ENCODE measurements around the gene C1S.

Gene C1S

DNA sequence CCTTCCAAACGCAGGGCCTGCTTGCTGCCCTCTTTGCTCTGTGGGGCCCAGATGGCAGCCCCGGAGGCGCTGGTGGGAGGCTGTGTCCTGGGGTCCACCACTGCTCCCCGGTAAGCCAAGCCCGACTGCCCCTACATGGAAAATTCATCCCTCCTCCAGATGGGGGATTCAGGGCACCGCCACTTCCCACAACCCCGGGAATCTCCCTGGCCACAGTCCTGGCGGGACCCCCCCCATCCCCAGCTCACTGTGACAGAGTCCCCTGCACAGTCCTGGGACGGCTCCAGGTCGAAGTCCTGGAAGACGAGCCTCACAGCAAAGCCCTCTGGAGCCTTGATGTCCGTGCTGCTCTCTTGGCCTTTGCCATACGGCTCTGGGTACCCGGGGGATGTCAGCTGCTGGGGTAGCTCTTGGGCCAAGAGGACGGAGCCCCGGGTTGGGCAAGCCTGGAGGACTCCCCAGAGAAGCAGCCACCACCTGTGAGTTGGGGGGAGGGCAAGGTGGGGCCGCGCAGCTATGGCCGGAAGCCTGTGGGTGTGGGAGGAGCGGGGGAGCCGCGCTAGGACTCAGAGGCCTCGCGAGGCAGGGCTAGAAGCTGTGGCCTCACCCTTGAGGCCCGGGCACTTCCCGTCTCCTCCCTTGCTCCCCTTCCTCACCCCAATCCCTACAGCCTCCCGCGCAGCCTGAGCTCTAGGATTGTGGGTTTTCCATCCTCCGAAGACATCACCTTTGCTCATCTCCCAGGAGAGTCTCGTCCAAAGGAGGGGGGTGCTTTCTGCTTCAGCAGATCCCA, 47.7 kb downstream of the C1S start:
- H3K4me1 ChIP-seq (ENCODE audit: control insufficient read depth in 2 of 2, insufficient read depth in 2 of 2, low read length in 2 of 2) = peaks cover 9 to 10% of the 10 kb centered on the region in 2 donors
- peak overlapping the region; percentile 95 to 98 for H3K27ac ChIP-seq (ENCODE audit: low read depth in 2 of 2, low read length in 2 of 2)
- H3K4me3 ChIP-seq (ENCODE audit: low read length in 2 of 2) = peak overlapping the region; percentile 91 to 95
- no peaks in the 10 kb centered on the region for H3K27me3 ChIP-seq (ENCODE audit: control insufficient read depth in 2 of 2, insufficient read depth in 2 of 2, low read length in 2 of 2)
- H3K36me3 ChIP-seq (ENCODE audit: control insufficient read depth in 2 of 2, insufficient read depth in 2 of 2, low read length in 2 of 2) = peaks cover 0 to 3% of the 10 kb centered on the region in 2 donors
- no peaks in the 10 kb centered on the region for H3K9me3 ChIP-seq (ENCODE audit: control insufficient read depth in 2 of 2, low read length in 2 of 2)
- peak overlapping the region; percentile 82 to 97 for H3K9ac ChIP-seq (ENCODE audit: low read depth in 1 of 2, low read length in 2 of 2)

DNA sequence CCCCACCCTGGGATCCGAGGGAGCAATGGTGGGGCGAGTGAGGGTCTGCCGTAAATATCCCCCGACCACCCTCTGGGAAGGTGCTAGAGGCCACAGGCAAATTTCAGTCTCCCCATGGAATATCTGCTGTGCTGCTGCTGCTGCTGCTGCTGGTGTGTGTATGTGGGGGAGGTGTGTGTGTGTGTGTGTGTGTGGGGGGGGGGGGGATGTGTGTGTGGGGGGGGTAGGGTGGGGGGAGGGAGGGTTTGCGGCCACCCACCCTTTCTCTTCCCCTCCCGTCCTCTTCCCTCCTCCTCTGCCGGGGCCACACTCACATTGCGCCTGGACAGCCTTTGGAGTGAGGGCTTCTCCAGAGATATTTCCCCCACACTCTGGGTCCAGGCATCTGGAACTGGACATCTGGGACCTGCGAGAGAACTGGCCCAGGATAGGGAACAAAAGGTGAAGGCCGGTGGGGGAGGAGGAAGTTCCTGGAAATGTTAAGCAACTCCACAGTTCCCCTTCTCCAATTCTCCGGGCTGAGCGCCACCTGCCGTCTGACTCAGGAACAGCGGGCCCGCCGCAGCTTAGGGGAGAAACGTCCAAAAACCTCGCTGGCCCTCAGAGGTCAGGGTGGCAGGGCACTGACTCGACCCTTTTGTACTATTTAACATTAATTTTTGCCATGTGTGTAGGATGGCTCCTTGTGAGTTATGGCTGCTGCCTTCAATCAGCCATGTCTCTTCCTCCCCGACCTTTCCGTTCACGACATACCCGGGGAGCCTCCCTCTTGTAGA, 48.5 kb downstream of the C1S start, which contains the start of gene C1RL:
Gene C1RL (minus strand): TSS at position 419 of the 776 bp plus-strand sequence. CDS start 34 bp downstream, at position 385.
- H3K4me1 ChIP-seq (ENCODE audit: control insufficient read depth in 2 of 2, insufficient read depth in 2 of 2, low read length in 2 of 2) = peaks cover 9 to 10% of the 10 kb centered on the region in 2 donors
- no peaks in the 10 kb centered on the region for H3K9me3 ChIP-seq (ENCODE audit: control insufficient read depth in 2 of 2, low read length in 2 of 2)
- H3K9ac ChIP-seq (ENCODE audit: low read depth in 1 of 2, low read length in 2 of 2) = peak within 1 kb of the TSS; percentile 82 to 97
- no peaks in the 10 kb centered on the region for H3K27me3 ChIP-seq (ENCODE audit: control insufficient read depth in 2 of 2, insufficient read depth in 2 of 2, low read length in 2 of 2)
- peak within 1 kb of the TSS; percentile 91 to 95 for H3K4me3 ChIP-seq (ENCODE audit: low read length in 2 of 2)
- H3K36me3 ChIP-seq (ENCODE audit: control insufficient read depth in 2 of 2, insufficient read depth in 2 of 2, low read length in 2 of 2) = peaks cover 0 to 3% of the 10 kb centered on the region in 2 donors
- peak within 1 kb of the TSS; percentile 95 to 98 for H3K27ac ChIP-seq (ENCODE audit: low read depth in 2 of 2, low read length in 2 of 2)

DNA sequence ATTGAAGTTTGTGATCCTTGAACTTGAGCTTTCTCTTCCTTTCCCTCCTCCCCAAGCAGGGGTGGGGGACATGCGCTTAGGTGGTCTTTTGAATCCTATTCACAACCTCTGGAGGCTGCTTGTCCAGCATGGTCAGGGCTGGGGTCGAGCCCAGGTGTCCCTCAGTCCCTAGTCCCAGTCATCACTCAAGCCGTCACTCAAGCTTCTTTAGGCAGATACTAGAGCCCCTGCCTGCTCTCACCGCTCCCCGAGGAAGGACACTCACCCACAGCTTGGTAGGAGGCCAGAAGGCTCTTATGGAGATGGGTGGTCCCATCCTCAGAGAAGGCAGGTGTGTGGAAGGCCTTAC, 49.0 kb downstream of the C1S start:
- Histone ChIP-seq H3K4me1 (ENCODE audit: control insufficient read depth in 2 of 2, insufficient read depth in 2 of 2, low read length in 2 of 2) (peaks cover 9 to 10% of the 10 kb centered on the region in 2 donors), H3K27ac (ENCODE audit: low read depth in 2 of 2, low read length in 2 of 2) (peak overlapping the region in 1 of 2 donors; percentile 98), H3K36me3 (ENCODE audit: control insufficient read depth in 2 of 2, insufficient read depth in 2 of 2, low read length in 2 of 2) (peaks cover 0 to 3% of the 10 kb centered on the region in 2 donors), H3K4me3 (ENCODE audit: low read length in 2 of 2) (peak overlapping the region; percentile 91 to 95), H3K27me3 (ENCODE audit: control insufficient read depth in 2 of 2, insufficient read depth in 2 of 2, low read length in 2 of 2) (no peaks in the 10 kb centered on the region), H3K9me3 (ENCODE audit: control insufficient read depth in 2 of 2, low read length in 2 of 2) (no peaks in the 10 kb centered on the region), H3K9ac (ENCODE audit: low read depth in 1 of 2, low read length in 2 of 2) (peak overlapping the region; percentile 75 to 82)

- Histone ChIP-seq H3K9me3 (ENCODE audit: control insufficient read depth in 2 of 2, low read length in 2 of 2) (no peaks in the 10 kb centered on the region), H3K36me3 (ENCODE audit: control insufficient read depth in 2 of 2, insufficient read depth in 2 of 2, low read length in 2 of 2) (peaks cover 0 to 3% of the 10 kb centered on the region in 2 donors), H3K4me1 (ENCODE audit: control insufficient read depth in 2 of 2, insufficient read depth in 2 of 2, low read length in 2 of 2) (peaks cover 9 to 10% of the 10 kb centered on the region in 2 donors), H3K9ac (ENCODE audit: low read depth in 1 of 2, low read length in 2 of 2) (no peak overlapping the region), H3K4me3 (ENCODE audit: low read length in 2 of 2) (no peak overlapping the region), H3K27ac (ENCODE audit: low read depth in 2 of 2, low read length in 2 of 2) (no peak overlapping the region), H3K27me3 (ENCODE audit: control insufficient read depth in 2 of 2, insufficient read depth in 2 of 2, low read length in 2 of 2) (no peaks in the 10 kb centered on the region)
These were observed 50.1 kb downstream of the C1S start for GRCh38 chr12:7110661-7111060.

GRCh38 chr12:7112041-7112440, 51.5 kb downstream of the C1S start:
- Histone ChIP-seq H3K27ac (ENCODE audit: low read depth in 2 of 2, low read length in 2 of 2) (no peak overlapping the region), H3K36me3 (ENCODE audit: control insufficient read depth in 2 of 2, insufficient read depth in 2 of 2, low read length in 2 of 2) (peaks cover 0 to 4% of the 10 kb centered on the region in 2 donors), H3K9me3 (ENCODE audit: control insufficient read depth in 2 of 2, low read length in 2 of 2) (no peaks in the 10 kb centered on the region), H3K9ac (ENCODE audit: low read depth in 1 of 2, low read length in 2 of 2) (no peak overlapping the region), H3K27me3 (ENCODE audit: control insufficient read depth in 2 of 2, insufficient read depth in 2 of 2, low read length in 2 of 2) (no peaks in the 10 kb centered on the region), H3K4me1 (ENCODE audit: control insufficient read depth in 2 of 2, insufficient read depth in 2 of 2, low read length in 2 of 2) (peaks cover 9 to 10% of the 10 kb centered on the region in 2 donors), H3K4me3 (ENCODE audit: low read length in 2 of 2) (no peak overlapping the region)

DNA sequence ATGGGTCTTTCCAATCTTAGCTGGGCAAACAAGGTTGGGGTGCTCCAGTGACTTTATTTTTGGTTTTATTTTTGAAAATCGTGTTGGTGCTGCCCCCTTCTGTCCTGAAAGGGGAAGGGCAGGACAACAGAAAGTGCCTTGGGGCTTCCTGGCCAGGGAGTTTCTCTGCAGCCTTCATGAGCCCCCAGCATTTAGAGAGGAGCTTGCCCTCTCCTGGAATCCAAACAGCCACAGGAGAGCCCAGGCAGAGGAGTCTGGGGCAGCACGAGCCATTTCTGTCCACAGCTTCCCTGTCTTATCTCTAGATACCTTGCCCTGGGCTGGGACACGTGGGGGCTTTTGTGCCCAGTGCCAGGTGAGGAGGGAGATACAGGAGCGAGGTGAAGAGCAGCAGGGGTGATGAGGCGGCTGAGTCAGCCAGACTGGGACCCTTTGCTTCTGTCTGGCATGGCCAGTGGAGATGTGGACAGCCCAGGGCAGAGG, 52.9 kb downstream of the C1S start:
- Histone ChIP-seq H3K4me1 (ENCODE audit: control insufficient read depth in 2 of 2, insufficient read depth in 2 of 2, low read length in 2 of 2) (peaks cover 6 to 8% of the 10 kb centered on the region in 2 donors), H3K36me3 (ENCODE audit: control insufficient read depth in 2 of 2, insufficient read depth in 2 of 2, low read length in 2 of 2) (peaks cover 0 to 4% of the 10 kb centered on the region in 2 donors), H3K9ac (ENCODE audit: low read depth in 1 of 2, low read length in 2 of 2) (no peak overlapping the region), H3K27ac (ENCODE audit: low read depth in 2 of 2, low read length in 2 of 2) (no peak overlapping the region), H3K9me3 (ENCODE audit: control insufficient read depth in 2 of 2, low read length in 2 of 2) (no peaks in the 10 kb centered on the region), H3K27me3 (ENCODE audit: control insufficient read depth in 2 of 2, insufficient read depth in 2 of 2, low read length in 2 of 2) (no peaks in the 10 kb centered on the region), H3K4me3 (ENCODE audit: low read length in 2 of 2) (no peak overlapping the region)

GRCh38 chr12:7114008-7114407, 53.5 kb downstream of the C1S start:
- no peaks in the 10 kb centered on the region for H3K9me3 ChIP-seq (ENCODE audit: control insufficient read depth in 2 of 2, low read length in 2 of 2)
- peaks cover 0 to 4% of the 10 kb centered on the region in 2 donors for H3K36me3 ChIP-seq (ENCODE audit: control insufficient read depth in 2 of 2, insufficient read depth in 2 of 2, low read length in 2 of 2)
- H3K4me3 ChIP-seq (ENCODE audit: low read length in 2 of 2) = no peak overlapping the region
- H3K9ac ChIP-seq (ENCODE audit: low read depth in 1 of 2, low read length in 2 of 2) = no peak overlapping the region
- H3K4me1 ChIP-seq (ENCODE audit: control insufficient read depth in 2 of 2, insufficient read depth in 2 of 2, low read length in 2 of 2) = peaks cover 6% of the 10 kb centered on the region in 2 donors
- no peak overlapping the region for H3K27ac ChIP-seq (ENCODE audit: low read depth in 2 of 2, low read length in 2 of 2)
- no peaks in the 10 kb centered on the region for H3K27me3 ChIP-seq (ENCODE audit: control insufficient read depth in 2 of 2, insufficient read depth in 2 of 2, low read length in 2 of 2)

DNA sequence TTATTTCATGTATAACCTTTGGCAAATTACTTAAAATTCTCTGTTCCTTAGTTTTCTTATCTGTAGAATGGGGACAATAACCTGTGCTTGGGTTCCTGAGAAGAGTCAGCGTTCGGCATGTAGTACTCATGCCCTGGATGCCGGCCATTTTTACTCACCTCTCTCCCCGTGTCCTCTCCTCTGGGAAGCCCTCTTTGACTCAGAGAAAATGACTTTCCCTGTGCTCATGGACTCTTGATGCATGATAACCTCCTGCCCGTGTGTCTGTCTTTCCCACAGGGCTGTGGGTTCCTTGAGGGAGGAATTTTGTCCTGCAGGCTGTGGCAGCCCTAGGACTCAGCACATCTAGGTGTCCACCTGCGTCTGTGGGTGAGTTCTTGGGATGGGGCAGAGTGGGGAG, 54.3 kb downstream of the C1S start:
- no peaks in the 10 kb centered on the region for H3K4me1 ChIP-seq (ENCODE audit: control insufficient read depth in 2 of 2, insufficient read depth in 2 of 2, low read length in 2 of 2)
- H3K27ac ChIP-seq (ENCODE audit: low read depth in 2 of 2, low read length in 2 of 2) = no peak overlapping the region
- H3K4me3 ChIP-seq (ENCODE audit: low read length in 2 of 2) = no peak overlapping the region
- H3K9ac ChIP-seq (ENCODE audit: low read depth in 1 of 2, low read length in 2 of 2) = no peak overlapping the region
- peaks cover 0 to 4% of the 10 kb centered on the region in 2 donors for H3K36me3 ChIP-seq (ENCODE audit: control insufficient read depth in 2 of 2, insufficient read depth in 2 of 2, low read length in 2 of 2)
- H3K27me3 ChIP-seq (ENCODE audit: control insufficient read depth in 2 of 2, insufficient read depth in 2 of 2, low read length in 2 of 2) = no peaks in the 10 kb centered on the region
- no peaks in the 10 kb centered on the region for H3K9me3 ChIP-seq (ENCODE audit: control insufficient read depth in 2 of 2, low read length in 2 of 2)

DNA sequence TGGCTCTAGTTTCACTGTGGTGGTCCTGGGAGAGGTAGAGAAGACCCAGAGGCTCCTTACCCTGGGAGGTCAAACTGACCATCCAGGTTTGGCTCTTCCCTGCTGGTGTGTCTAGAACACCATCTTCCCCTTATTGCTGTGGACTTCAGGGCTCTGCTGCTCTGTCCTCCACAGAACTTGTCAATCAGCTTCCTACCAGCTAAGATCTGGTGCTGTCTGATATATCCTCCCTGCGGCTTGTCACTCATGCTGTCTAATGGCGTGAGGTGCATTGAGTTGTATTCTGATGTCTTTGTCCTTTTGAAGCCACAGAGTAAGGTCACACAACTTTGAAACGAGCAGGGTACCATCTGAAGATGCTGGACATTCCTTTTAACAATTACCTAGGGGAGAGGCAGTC, 55.7 kb downstream of the C1S start:
- Histone ChIP-seq H3K9me3 (ENCODE audit: control insufficient read depth in 2 of 2, low read length in 2 of 2) (no peaks in the 10 kb centered on the region), H3K36me3 (ENCODE audit: control insufficient read depth in 2 of 2, insufficient read depth in 2 of 2, low read length in 2 of 2) (peaks cover 0 to 4% of the 10 kb centered on the region in 2 donors), H3K4me1 (ENCODE audit: control insufficient read depth in 2 of 2, insufficient read depth in 2 of 2, low read length in 2 of 2) (no peaks in the 10 kb centered on the region), H3K27ac (ENCODE audit: low read depth in 2 of 2, low read length in 2 of 2) (no peak overlapping the region), H3K9ac (ENCODE audit: low read depth in 1 of 2, low read length in 2 of 2) (no peak overlapping the region), H3K4me3 (ENCODE audit: low read length in 2 of 2) (no peak overlapping the region), H3K27me3 (ENCODE audit: control insufficient read depth in 2 of 2, insufficient read depth in 2 of 2, low read length in 2 of 2) (no peaks in the 10 kb centered on the region)

DNA sequence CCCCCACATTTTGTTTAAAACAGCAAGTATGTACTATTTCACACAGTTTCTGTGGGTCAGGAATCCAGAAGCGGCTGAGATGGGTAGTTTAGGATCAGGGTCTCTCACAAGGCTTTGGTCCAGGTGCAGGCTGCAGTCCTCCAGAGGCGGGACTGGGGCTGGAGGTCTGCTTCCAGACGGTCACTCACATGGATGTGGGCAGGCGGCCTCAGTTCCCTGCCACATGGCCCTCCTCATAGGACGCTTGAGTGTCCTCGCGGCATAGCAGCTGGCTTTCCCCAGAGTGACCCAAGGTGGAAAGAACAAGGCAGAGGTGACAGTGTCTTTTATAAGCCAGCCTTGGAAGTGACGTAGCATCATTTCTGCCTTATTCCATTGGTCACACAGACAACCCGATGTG, 56.4 kb downstream of the C1S start:
- H3K9me3 ChIP-seq (ENCODE audit: control insufficient read depth in 2 of 2, low read length in 2 of 2) = no peaks in the 10 kb centered on the region
- H3K4me1 ChIP-seq (ENCODE audit: control insufficient read depth in 2 of 2, insufficient read depth in 2 of 2, low read length in 2 of 2) = peaks cover 0 to under 1% of the 10 kb centered on the region in 2 donors
- H3K27ac ChIP-seq (ENCODE audit: low read depth in 2 of 2, low read length in 2 of 2) = no peak overlapping the region
- no peaks in the 10 kb centered on the region for H3K27me3 ChIP-seq (ENCODE audit: control insufficient read depth in 2 of 2, insufficient read depth in 2 of 2, low read length in 2 of 2)
- peaks cover 0 to 4% of the 10 kb centered on the region in 2 donors for H3K36me3 ChIP-seq (ENCODE audit: control insufficient read depth in 2 of 2, insufficient read depth in 2 of 2, low read length in 2 of 2)
- H3K9ac ChIP-seq (ENCODE audit: low read depth in 1 of 2, low read length in 2 of 2) = no peak overlapping the region
- no peak overlapping the region for H3K4me3 ChIP-seq (ENCODE audit: low read length in 2 of 2)
